Erythroblast (primary cell): ENCODE results near the gene NKPD1.

Experiments used
- GATA1 ChIP-seq: IDR thresholded peaks from 2 replicates; pipeline ENCODE4 v1.6.1; 2011; ENCODE audit warnings: low read depth, mild to moderate bottlenecking, control low read depth, low read length, moderate library complexity
- POLR2A ChIP-seq: IDR thresholded peaks from 2 replicates; pipeline ENCODE4 v1.6.1; 2011; ENCODE audit warnings: mild to moderate bottlenecking, low read length

DNA sequence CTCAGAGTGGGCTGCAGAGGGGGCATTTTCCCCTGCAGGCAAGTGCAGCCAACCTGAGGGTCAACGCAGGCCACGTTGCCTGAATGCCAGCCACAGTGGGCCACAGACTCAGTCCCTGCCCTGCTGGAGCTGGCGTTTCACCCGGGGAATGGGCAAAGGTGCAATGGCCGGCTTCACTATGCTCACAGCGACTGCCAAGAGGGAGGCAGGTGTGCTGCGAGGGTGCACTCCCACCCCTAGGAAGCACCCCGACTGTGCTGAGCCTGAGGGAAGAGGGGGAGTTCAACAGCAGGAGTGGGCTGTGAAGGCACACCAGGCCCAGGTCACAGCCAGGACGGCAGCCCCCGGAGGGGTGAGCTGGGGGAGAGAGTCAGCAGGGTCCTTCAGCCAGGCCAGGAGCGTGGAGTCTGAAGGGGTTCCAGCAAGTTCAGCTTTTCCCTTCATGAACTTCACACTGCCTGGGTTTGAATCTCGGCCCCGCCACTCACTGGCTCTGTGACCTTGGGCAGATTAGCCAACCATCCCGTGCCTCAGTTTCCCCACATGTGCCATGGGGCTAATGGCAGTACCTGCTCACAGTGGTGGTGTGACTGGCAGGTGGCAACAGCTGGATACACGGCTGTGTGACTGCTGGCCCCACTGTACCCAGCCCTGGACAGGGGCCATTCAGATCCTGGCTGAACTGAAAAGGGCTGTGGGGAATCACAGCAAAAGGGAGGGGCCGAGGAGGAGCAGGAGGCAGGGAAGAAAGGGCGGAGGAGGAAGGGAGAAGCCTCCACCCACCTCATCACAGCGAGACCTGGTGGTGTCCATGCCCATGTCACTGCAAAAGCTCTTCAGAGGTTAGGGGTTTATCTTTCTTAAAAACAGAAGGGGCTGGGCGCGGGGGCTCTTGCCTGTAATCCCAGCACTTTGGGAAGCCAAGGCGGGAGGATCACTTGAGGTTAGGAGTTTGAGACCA is 9.6 kb upstream of the NKPD1 start:
- TF ChIP-seq POLR2A = no peak
- no peak for TF ChIP-seq GATA1
